Stimulated activated CD4-positive, alpha-beta T cell treated with anti-CD3 and anti-CD28 coated beads, TNF-alpha, amount 100 ng/mL, for 48 hours (primary cell): Measurements from ENCODE around the gene TIGD3.
A peak's percentile ranks its signal among the peaks of the same experiment; 100 is the strongest.

Experiments
- DNase-seq, 3 donors: peaks; one replicate each; pipeline ENCODE4 v3.0.0-alpha.2; 2020; ENCODE audit warnings: low read depth in 3 of 3

TIGD3 gene

GRCh38 chr11:65354265-65355012 lies at the start of gene TIGD3:
TSS of gene TIGD3 (plus strand) at chr11:65354751. CDS start at chr11:65355809, 1,058 bp downstream.
- DNase-seq: peak; percentile 93 to 98 (median 95)

GRCh38 chr11:65305501-65306268 lies 48.9 kb upstream of the TIGD3 start:
- no peak for DNase-seq

GRCh38 chr11:65307298-65308229 lies 47.0 kb upstream of the TIGD3 start:
- no peak for DNase-seq

- no peak for DNase-seq
These were observed 46.2 kb upstream of the TIGD3 start for GRCh38 chr11:65308281-65308891.

GRCh38 chr11:65309006-65309405 lies 45.5 kb upstream of the TIGD3 start:
- DNase-seq: no peak

GRCh38 chr11:65310215-65310614 lies 44.3 kb upstream of the TIGD3 start:
- no peak for DNase-seq

- DNase-seq: no peak
These were observed 43.8 kb upstream of the TIGD3 start for GRCh38 chr11:65310736-65311135.

- no peak for DNase-seq
These were observed 43.3 kb upstream of the TIGD3 start for GRCh38 chr11:65311170-65311678.

- DNase-seq: peak; percentile 41 to 81 (median 54)
These were observed 39.9 kb upstream of the TIGD3 start, which contains the start of gene CDC42EP2 for GRCh38 chr11:65314501-65315203. TSS of gene CDC42EP2 (plus strand) at chr11:65314866. CDS start at chr11:65320899, 6,033 bp downstream.

- peak; percentile 50 to 85 (median 65) for DNase-seq
These were observed 39.2 kb upstream of the TIGD3 start for GRCh38 chr11:65315204-65315865.

GRCh38 chr11:65315866-65316226 lies 38.7 kb upstream of the TIGD3 start:
- no peak for DNase-seq

GRCh38 chr11:65316227-65317024 lies 38.1 kb upstream of the TIGD3 start:
- DNase-seq: no peak

- no peak for DNase-seq
These were observed 37.3 kb upstream of the TIGD3 start for GRCh38 chr11:65317025-65317786.

GRCh38 chr11:65320386-65321075 lies 34.0 kb upstream of the TIGD3 start:
- no peak for DNase-seq

- no peak for DNase-seq
These were observed 33.5 kb upstream of the TIGD3 start for GRCh38 chr11:65321076-65321475.

- no peak for DNase-seq
These were observed 32.6 kb upstream of the TIGD3 start for GRCh38 chr11:65321828-65322485.

GRCh38 chr11:65323813-65324212 lies 30.7 kb upstream of the TIGD3 start:
- no peak for DNase-seq
